Stimulated activated CD8-positive, alpha-beta memory T cell treated with anti-CD3 and anti-CD28 coated beads, Interleukin-15, amount 100 ng/mL, for 48 hours (primary cell): ENCODE measurements around the gene NXPH1.
"Not testable (repeated sequence)": the region's sequence is repeated elsewhere in the genome, so short reads cannot be mapped to it uniquely, and the experiment has no call there.

Experiments used
- DNase-seq, 2 donors: peaks; one replicate each; pipeline ENCODE4 v3.0.0-alpha.2; 2020; ENCODE audit warnings: low read depth in 2 of 2

Gene NXPH1

DNA sequence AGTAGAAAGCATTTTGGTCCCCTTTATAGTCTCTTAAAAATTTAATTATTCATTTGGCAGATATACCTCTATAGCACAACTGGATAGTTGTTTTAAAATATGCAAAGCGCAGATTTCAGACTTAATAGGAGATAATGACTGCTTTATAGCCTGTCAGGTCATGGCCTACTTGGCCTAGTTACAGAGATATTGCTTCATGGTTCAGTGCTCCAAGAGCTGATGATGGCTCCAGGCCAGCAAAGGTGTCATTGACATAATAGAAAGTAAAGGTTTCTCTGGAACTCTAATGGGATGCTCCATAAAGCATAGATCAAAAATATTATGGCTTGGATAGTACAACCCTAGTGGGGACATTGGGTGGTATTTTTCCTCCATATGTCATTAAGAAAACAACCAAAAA, 285.7 kb downstream of the NXPH1 start:
- DNase-seq = no peak

DNA sequence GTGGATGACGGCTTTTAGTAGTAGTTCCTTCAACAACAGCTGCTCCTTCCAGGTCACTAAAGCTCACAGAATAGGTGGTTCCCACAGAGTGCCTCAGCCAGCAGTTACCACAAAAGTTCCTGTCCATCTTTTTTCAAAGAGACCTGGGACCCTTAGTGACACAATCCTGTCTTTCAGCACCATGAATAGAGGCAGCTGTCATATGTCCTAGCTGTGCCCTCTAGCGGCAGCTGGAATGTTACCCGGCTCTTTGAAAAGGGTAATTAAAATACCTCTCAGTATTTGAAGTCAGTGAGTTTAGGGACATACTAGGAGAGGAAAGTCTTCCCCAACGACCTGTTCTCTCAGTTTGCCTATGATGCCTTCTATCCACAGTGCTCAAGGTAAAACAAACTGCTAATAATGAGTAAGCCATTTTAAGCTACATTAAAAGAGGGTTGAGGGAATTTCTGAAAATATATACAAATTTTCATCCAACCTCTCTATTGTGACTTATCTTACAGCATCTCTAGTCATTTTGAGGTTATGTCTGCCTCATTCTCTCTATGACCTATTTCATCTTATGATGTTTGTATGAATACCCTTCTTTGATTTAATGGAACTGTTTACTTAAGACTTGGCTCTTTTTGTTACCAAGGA, 290.8 kb downstream of the NXPH1 start:
- DNase-seq = no peak

DNA sequence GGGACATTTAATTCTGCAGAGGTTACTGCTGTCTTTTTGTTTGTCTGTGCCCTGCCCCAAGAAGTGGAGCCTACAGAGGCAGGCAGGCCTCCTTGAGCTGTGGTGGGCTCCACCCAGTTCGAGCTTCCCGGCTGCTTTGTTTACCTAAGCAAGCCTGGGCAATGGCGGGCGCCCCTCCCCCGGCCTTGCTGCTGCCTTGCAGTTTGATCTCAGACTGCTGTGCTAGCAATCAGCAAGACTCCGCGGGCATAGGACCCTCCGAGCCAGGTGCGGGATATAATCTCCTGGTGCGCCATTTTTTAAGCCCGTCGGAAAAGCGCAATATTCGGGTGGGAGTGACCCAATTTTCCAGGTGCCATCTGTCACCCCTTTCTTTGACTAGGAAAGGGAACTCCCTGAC, 298.3 kb downstream of the NXPH1 start:
- not testable (repeated sequence) for DNase-seq

DNA sequence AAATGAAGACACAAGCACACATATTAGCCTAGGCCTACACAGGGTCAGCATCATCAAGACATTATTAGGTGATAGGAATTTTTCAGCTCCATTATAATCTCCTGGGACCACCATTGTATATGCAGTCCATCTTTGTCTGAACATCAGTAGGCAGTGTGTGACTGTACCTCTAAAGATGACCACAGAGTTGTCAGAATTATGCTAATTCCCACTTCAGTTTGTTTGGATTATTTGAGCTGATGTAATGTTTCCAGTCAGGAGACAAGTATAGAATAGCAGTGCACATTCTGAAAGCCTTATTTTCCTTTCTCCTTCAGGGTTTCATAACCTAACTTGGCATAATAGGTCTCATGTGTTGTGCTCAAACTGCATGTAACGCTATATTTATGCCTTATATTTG, 306.4 kb downstream of the NXPH1 start:
- DNase-seq = no peak

DNA sequence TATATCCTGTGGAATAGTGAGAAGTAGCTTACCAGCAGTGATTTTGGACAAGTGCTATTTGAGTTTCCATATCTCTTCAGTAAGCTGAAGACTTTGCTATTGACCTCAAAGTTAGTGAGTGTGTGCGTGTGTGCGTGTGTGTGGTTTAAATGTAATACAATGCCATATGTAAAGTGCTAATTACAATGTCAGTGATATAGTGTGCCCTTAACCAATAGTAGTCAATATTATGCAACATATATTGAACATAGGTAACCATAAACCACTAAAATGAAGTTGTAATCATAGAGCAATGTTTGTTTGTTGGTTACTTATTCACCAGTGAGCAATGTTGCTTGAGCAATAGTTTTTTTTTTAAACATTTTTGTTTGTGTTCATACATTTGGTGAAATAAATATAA, 309.4 kb downstream of the NXPH1 start:
- DNase-seq = no peak

GRCh38 chr7:8747338-8747737, 313.9 kb downstream of the NXPH1 start:
- no peak for DNase-seq

GRCh38 chr7:8751557-8752231, 318.3 kb downstream of the NXPH1 start:
- DNase-seq = no peak

DNA sequence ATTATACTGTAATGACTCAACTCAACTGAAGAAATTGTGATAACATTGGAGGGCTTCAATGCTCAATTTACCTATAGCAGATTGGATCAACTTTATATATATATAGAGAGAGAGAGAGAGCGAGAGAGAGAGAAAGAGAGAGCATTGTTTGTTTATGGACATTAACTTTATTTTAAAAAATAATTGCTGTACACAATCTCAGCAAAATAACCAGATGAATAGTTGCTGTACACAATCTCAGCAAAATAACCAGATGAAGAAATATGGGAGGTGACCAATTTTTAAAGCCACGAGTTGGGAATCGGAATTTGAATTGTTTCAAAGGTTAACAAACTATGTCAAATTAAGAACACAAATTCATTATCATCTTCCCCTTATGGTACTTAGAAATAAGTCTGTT, 319.9 kb downstream of the NXPH1 start:
- DNase-seq = no peak

DNA sequence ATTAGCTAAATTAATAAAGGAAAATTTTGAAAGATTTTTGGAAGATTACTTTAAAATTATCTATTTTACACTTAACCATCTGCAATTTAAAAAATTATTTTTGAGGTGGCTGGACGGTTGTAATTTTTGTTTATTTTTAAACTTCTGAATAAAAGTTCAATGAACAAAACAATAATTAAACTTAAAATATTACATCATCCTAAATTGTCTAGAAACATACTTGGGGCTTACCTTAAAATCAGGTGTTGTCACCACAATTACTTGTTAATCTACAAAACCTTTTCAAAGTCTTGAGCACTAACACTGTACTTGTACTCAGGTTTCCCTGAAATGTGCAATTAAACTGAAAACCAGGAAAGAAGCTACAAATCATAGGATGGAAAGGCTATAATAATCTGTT, 328.3 kb downstream of the NXPH1 start:
- DNase-seq = no peak

DNA sequence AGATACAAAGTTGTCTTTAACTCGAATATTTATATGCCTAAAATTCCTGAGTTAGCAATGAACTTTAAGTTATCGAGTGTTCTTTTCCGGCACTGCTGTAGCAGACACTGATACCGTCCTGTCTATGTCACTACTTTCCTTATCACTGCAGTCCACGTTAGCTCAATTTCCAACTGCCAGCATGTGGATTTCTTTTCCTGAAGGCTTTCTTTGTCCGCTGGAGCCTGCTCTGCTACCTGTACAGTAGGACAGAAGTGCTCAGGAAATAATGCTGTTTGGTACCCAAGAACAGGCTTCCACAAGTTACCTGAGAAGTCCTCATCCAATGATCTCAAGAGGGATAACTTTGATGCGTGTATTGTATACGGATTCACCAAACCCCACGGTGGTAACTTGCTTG, 329.4 kb downstream of the NXPH1 start:
- no peak for DNase-seq

GRCh38 chr7:8765374-8765773, 332.0 kb downstream of the NXPH1 start:
- DNase-seq = no peak

- DNase-seq = no peak
Observed at GRCh38 chr7:8773518-8773917, 340.1 kb downstream of the NXPH1 start.

DNA sequence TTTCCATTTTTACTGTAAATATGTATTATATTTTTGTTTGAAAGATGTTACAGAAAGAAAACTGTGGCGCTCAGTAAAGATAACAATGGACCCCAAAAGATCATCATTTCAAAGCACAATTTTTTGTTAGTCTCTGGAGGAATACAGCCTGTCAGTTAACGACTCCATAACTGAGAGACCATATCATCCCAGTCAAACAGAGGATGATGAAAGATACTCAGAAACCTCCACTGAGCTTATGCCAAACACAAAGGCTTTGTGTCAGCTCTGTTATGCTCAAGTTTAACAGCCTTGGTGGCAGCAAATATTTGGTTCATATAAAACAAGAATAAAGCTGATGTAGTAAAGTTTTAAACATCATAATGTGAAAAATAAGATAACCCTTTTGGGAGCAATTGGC, 345.1 kb downstream of the NXPH1 start:
- DNase-seq = no peak

- DNase-seq = no peak
Observed at GRCh38 chr7:8781166-8781565, 347.8 kb downstream of the NXPH1 start.

GRCh38 chr7:8783229-8783628, 349.8 kb downstream of the NXPH1 start:
- DNase-seq = no peak

GRCh38 chr7:8785081-8785480, 351.7 kb downstream of the NXPH1 start:
- no peak for DNase-seq

GRCh38 chr7:8800986-8801385, 367.6 kb downstream of the NXPH1 start:
- no peak for DNase-seq
